ENCODE results near the gene ZNF718. TPM values are rescaled to one million over a fixed set of nuclear protein-coding genes. Genes with fewer than 3 reads are reported as not detected.

ZNF718 gene
- total and polyA plus RNA-seq, 4 donors: 1.4 to 27.7 (median 4.3) TPM

- ATAC-seq (ENCODE audit: insufficient read depth, low FRiP score) (no peak), DNase-seq (no peak)
- H3K36me3 ChIP-seq (ENCODE audit: control insufficient read depth in 4 of 4, insufficient read depth in 4 of 4, low read length in 4 of 4): peaks cover 18 to 87% (median 26%) of the 10 kb centered on the region in 4 donors
- TF ChIP-seq CTCF (IDR thresholded peaks at IDR 0.05; ENCODE audit: control extremely low read depth, extremely low read depth): no peak
- H3K9me3 ChIP-seq (ENCODE audit: control insufficient read depth in 4 of 4, insufficient read depth in 3 of 4, low read length in 3 of 4): peaks cover 3 to 25% (median 17%) of the 10 kb centered on the region in 4 donors
- H3K27me3 ChIP-seq (ENCODE audit: control insufficient read depth in 3 of 3, insufficient read depth in 3 of 3, low read length in 2 of 3): no peaks in the 10 kb centered on the region
- no CpG with 5 or more reads among the region's 1 CpG for WGBS, 2 donors
- no peak overlapping the region for H3K4me3 ChIP-seq
- no peak overlapping the region for H3K9ac ChIP-seq (ENCODE audit: insufficient read depth in 1 of 2, low read length in 2 of 2)
- no peaks in the 10 kb centered on the region for H3K4me1 ChIP-seq (ENCODE audit: control insufficient read depth in 5 of 5, insufficient read depth in 5 of 5, low read length in 5 of 5)
- no peak overlapping the region for H3K27ac ChIP-seq (ENCODE audit: low read depth in 1 of 2, low read length in 1 of 2)
These were observed 8.2 kb downstream of the ZNF718 start for GRCh38 chr4:132483-132882.

- Histone ChIP-seq H3K9ac (ENCODE audit: insufficient read depth in 1 of 2, low read length in 2 of 2) (no peak overlapping the region), H3K9me3 (ENCODE audit: control insufficient read depth in 4 of 4, insufficient read depth in 3 of 4, low read length in 3 of 4) (peaks cover 25 to 54% (median 33%) of the 10 kb centered on the region in 4 donors), H3K4me1 (ENCODE audit: control insufficient read depth in 5 of 5, insufficient read depth in 5 of 5, low read length in 5 of 5) (no peaks in the 10 kb centered on the region), H3K27me3 (ENCODE audit: control insufficient read depth in 3 of 3, insufficient read depth in 3 of 3, low read length in 2 of 3) (no peaks in the 10 kb centered on the region), H3K27ac (ENCODE audit: low read depth in 1 of 2, low read length in 1 of 2) (no peak overlapping the region), H3K36me3 (ENCODE audit: control insufficient read depth in 4 of 4, insufficient read depth in 4 of 4, low read length in 4 of 4) (peaks cover 26 to 85% (median 50%) of the 10 kb centered on the region in 4 donors), H3K4me3 (no peak overlapping the region)
- ATAC-seq (ENCODE audit: insufficient read depth, low FRiP score) (no peak), DNase-seq (no peak)
- no peak for TF ChIP-seq CTCF (IDR thresholded peaks at IDR 0.05; ENCODE audit: control extremely low read depth, extremely low read depth)
- WGBS, 2 donors: 72 to 74% methylated on average over 3 of the region's 3 CpGs
These were observed 14.6 kb downstream of the ZNF718 start for GRCh38 chr4:138935-139334.

GRCh38 chr4:139691-140090, 15.4 kb downstream of the ZNF718 start:
- H3K27me3 ChIP-seq (ENCODE audit: control insufficient read depth in 3 of 3, insufficient read depth in 3 of 3, low read length in 2 of 3): no peaks in the 10 kb centered on the region
- H3K4me1 ChIP-seq (ENCODE audit: control insufficient read depth in 5 of 5, insufficient read depth in 5 of 5, low read length in 5 of 5): no peaks in the 10 kb centered on the region
- no peak overlapping the region for H3K4me3 ChIP-seq
- H3K9ac ChIP-seq (ENCODE audit: insufficient read depth in 1 of 2, low read length in 2 of 2): no peak overlapping the region
- peaks cover 25 to 57% (median 33%) of the 10 kb centered on the region in 4 donors for H3K9me3 ChIP-seq (ENCODE audit: control insufficient read depth in 4 of 4, insufficient read depth in 3 of 4, low read length in 3 of 4)
- no peak for ATAC-seq (ENCODE audit: insufficient read depth, low FRiP score)
- no peak for TF ChIP-seq CTCF (IDR thresholded peaks at IDR 0.05; ENCODE audit: control extremely low read depth, extremely low read depth)
- whole genome bisulfite sequencing, 2 donors: 96 to 97% methylated on average over 8 of the region's 8 CpGs
- H3K27ac ChIP-seq (ENCODE audit: low read depth in 1 of 2, low read length in 1 of 2): no peak overlapping the region
- peaks cover 23 to 80% (median 47%) of the 10 kb centered on the region in 4 donors for H3K36me3 ChIP-seq (ENCODE audit: control insufficient read depth in 4 of 4, insufficient read depth in 4 of 4, low read length in 4 of 4)
- DNase-seq: no peak

GRCh38 chr4:146621-147020, 22.3 kb downstream of the ZNF718 start:
- peaks cover 10 to 59% (median 17%) of the 10 kb centered on the region in 4 donors for H3K36me3 ChIP-seq (ENCODE audit: control insufficient read depth in 4 of 4, insufficient read depth in 4 of 4, low read length in 4 of 4)
- no peak overlapping the region for H3K27ac ChIP-seq (ENCODE audit: low read depth in 1 of 2, low read length in 1 of 2)

More at GRCh38 chr4:146621-147020, 22.3 kb downstream of the ZNF718 start:
- no peak overlapping the region for H3K4me3 ChIP-seq
- no peak for TF ChIP-seq CTCF (IDR thresholded peaks at IDR 0.05; ENCODE audit: control extremely low read depth, extremely low read depth)
- 90 to 92% methylated on average over 1 of the region's 1 CpG for WGBS, 2 donors
- ATAC-seq (ENCODE audit: insufficient read depth, low FRiP score): no peak
- H3K27me3 ChIP-seq (ENCODE audit: control insufficient read depth in 3 of 3, insufficient read depth in 3 of 3, low read length in 2 of 3): no peaks in the 10 kb centered on the region
- H3K9ac ChIP-seq (ENCODE audit: insufficient read depth in 1 of 2, low read length in 2 of 2): no peak overlapping the region
- H3K9me3 ChIP-seq (ENCODE audit: control insufficient read depth in 4 of 4, insufficient read depth in 3 of 4, low read length in 3 of 4): peaks cover 25 to 52% (median 34%) of the 10 kb centered on the region in 4 donors
- DNase-seq: no peak
- no peaks in the 10 kb centered on the region for H3K4me1 ChIP-seq (ENCODE audit: control insufficient read depth in 5 of 5, insufficient read depth in 5 of 5, low read length in 5 of 5)
